SU-DHL-6 (cell line): ENCODE results near the gene CDH13.

Experiments used
- EZH2phosphoT487 ChIP-seq: fragments of 200-600 bp; sonication (generic), shearing (Covaris generic); conservative IDR thresholded peaks from 2 replicates; pipeline ENCODE4 v1.6.1; 2018; ENCODE audit warnings: mild to moderate bottlenecking, antibody characterized with exemption, low read length, moderate library complexity, mixed read lengths
- TF ChIP-seq, protein P1 (sequence below): fragments of 200-600 bp; sonication (generic); IDR thresholded peaks from one replicate; pipeline ENCODE4 v1.5.1; 2017; ENCODE audit warnings: antibody characterized with exemption, mild to moderate bottlenecking, low read length, moderate library complexity; ENCODE audit not compliant: insufficient read depth, poor library complexity, severe bottlenecking

DNA sequence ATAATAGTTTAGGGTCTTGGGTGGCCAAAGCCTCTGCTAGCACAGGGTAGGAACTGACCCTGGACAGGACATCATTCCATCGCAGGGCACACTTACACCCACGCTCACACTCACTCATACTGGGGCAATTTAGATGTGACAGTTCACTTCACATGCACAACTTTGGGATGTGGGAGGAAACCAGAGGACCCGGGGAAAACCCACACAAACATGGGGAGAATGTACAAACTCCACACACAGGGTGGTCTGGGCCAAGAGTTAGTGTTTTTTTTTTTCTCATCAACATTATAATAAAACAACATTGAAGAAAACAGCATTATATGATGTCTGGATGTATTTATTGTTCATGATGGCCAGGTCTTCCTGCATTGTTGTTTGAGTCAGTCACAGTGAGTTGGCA lies 93.6 kb downstream of the CDH13 start:
- no peak for TF ChIP-seq EZH2phosphoT487
- TF ChIP-seq, protein P1, sequence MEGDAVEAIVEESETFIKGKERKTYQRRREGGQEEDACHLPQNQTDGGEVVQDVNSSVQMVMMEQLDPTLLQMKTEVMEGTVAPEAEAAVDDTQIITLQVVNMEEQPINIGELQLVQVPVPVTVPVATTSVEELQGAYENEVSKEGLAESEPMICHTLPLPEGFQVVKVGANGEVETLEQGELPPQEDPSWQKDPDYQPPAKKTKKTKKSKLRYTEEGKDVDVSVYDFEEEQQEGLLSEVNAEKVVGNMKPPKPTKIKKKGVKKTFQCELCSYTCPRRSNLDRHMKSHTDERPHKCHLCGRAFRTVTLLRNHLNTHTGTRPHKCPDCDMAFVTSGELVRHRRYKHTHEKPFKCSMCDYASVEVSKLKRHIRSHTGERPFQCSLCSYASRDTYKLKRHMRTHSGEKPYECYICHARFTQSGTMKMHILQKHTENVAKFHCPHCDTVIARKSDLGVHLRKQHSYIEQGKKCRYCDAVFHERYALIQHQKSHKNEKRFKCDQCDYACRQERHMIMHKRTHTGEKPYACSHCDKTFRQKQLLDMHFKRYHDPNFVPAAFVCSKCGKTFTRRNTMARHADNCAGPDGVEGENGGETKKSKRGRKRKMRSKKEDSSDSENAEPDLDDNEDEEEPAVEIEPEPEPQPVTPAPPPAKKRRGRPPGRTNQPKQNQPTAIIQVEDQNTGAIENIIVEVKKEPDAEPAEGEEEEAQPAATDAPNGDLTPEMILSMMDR, result no peak
